NCI-H1105 (cell line): Measurements from ENCODE around the gene SLC2A4RG.
"Not testable (repeated sequence)": the region's sequence is repeated elsewhere in the genome, so short reads cannot be mapped to it uniquely, and the experiment has no call there.

Source experiments
- DNase-seq: peaks from one replicate; lab custom pipeline; 2025; lab: John Stamatoyannopoulos, UW

Gene SLC2A4RG

GRCh38 chr20:63714858-63715257, 24.7 kb upstream of the SLC2A4RG start:
- DNase-seq = no peak

GRCh38 chr20:63718996-63719395, 20.6 kb upstream of the SLC2A4RG start:
- no peak for DNase-seq

GRCh38 chr20:63722967-63723622, 16.5 kb upstream of the SLC2A4RG start:
- DNase-seq = not testable (repeated sequence)

- DNase-seq = not testable (repeated sequence)
Observed at GRCh38 chr20:63730189-63730733, 9.3 kb upstream of the SLC2A4RG start.

GRCh38 chr20:63731410-63731809, 8.2 kb upstream of the SLC2A4RG start:
- DNase-seq = no peak

- DNase-seq = no peak
Observed at GRCh38 chr20:63732118-63733095, 7.2 kb upstream of the SLC2A4RG start.

- no peak for DNase-seq
Observed at GRCh38 chr20:63733117-63733516, 6.5 kb upstream of the SLC2A4RG start.

GRCh38 chr20:63733579-63734081, 5.9 kb upstream of the SLC2A4RG start:
- no peak for DNase-seq

- DNase-seq = no peak
Observed at GRCh38 chr20:63734111-63734945, 5.2 kb upstream of the SLC2A4RG start.

- no peak for DNase-seq
Observed at GRCh38 chr20:63734946-63735858, 4.4 kb upstream of the SLC2A4RG start.

- no peak for DNase-seq
Observed at GRCh38 chr20:63735859-63736718, 3.5 kb upstream of the SLC2A4RG start, which contains the start of gene LIME1. LIME1 (plus strand) TSS chr20:63736664; CDS start chr20:63737550, 886 bp downstream.

- DNase-seq = no peak
Observed at GRCh38 chr20:63736893-63737694, 2.5 kb upstream of the SLC2A4RG start.

GRCh38 chr20:63737695-63737944, 2.0 kb upstream of the SLC2A4RG start:
- DNase-seq = no peak

- DNase-seq = no peak
Observed at GRCh38 chr20:63737945-63738686, 1.5 kb upstream of the SLC2A4RG start.

- DNase-seq = no peak
Observed at GRCh38 chr20:63738687-63739129, 868 bp upstream of the SLC2A4RG start.

- no peak for DNase-seq
Observed at GRCh38 chr20:63740070-63740626, 572 bp downstream of the SLC2A4RG start.

- peak; percentile 60 for DNase-seq
Observed at GRCh38 chr20:63740627-63741353, 1.2 kb downstream of the SLC2A4RG start.
